Kidney epithelial cell (primary cell): Measurements from ENCODE around the gene MDM1. TPM values are rescaled to one million over a fixed set of nuclear protein-coding genes. Genes with fewer than 3 reads are reported as not detected.

Experiments used
- DNase-seq: peaks from one replicate; pipeline ENCODE4 v3.0.0-alpha.2; 2010; ENCODE audit warnings: low read depth
- H3K27me3 ChIP-seq: 2 replicates; pipeline ENCODE4 v1.6.0; 2011; ENCODE audit warnings: low read length; ENCODE audit not compliant: control insufficient read depth, insufficient read depth
- H3K36me3 ChIP-seq: 2 replicates; pipeline ENCODE4 v1.5.1; 2011; ENCODE audit warnings: low read length; ENCODE audit not compliant: control insufficient read depth, insufficient read depth
- H3K4me3 ChIP-seq: 2 replicates; pipeline ENCODE4 v1.5.1; 2011; ENCODE audit warnings: low read depth, mild to moderate bottlenecking, control low read depth, low read length
- CTCF ChIP-seq: IDR thresholded peaks from 2 replicates; pipeline ENCODE4 v1.5.1; 2011; ENCODE audit warnings: mild to moderate bottlenecking, moderate library complexity, low read length, control low read depth, inconsistent platforms; ENCODE audit not compliant: insufficient read depth, poor library complexity, severe bottlenecking
- total RNA-seq: library from RNA; depleted of rRNA; stranded (reverse); fragments of >200 nt; gene quantifications from 2 replicates; pipeline ENCODE4 v1.2.3, GENCODE V29; 2015

The MDM1 gene
- total RNA-seq, 1 donor from 2014 or later = 7.4 TPM

DNA sequence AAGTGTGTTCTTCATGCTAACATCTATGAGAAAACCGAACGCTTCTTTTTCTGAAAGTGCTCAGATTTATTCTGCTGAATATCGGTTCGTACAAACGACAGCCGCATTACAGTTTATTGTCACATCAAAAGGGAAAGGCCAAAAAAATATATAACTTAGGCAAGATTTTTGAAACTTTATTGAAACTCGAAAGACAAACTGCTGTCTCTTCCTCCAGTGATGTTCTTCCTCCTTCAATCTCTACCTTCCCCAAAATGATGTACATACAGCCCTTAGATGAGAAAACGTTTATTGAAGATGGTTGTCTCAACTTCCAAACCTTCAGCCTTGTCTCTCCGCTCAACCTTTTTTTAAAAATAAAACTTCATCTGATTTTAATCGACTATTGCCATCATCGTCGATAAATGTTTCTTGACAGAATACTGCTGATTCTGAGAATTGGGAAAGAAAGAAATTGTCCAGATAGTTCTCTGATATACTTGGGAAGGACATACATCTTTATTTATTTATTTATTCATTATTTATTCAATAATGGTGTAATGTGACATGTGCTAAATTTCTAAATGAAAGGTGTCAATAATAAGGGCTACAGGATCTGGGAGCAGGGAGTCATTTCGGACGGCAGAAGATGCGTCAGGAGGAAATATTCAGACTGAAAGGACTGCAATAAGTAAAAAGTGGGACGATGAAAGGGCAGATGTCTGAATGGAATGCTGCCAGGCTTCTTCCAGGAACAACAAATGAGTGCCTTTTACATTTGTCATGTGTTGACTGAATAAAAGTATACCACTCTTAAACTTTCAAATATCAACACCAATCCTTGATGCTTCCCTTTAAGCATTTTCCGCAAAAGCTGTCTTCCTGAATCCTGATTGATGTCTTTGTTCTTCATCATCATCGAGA is 817 bp upstream of the MDM1 start:
- no peaks in the 10 kb centered on the region for H3K27me3 ChIP-seq

DNA sequence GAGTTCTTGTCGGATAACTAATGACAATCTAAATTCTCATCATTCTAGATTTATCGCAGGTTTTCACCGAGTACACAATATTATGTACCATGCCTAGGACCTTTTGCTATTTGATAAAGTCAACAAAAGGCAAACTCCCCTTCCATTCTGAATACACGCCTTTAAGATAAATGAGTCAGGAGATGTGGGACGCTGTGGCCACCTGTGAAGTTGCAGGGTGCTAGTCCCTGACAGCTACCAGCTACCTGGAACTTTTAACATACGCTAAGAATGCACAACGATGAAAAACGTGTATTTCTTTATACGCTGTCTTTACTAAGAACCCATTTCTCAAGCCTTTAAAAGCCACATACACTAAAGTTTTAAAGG is 678 bp downstream of the MDM1 start:
- H3K36me3 ChIP-seq = no peaks in the 10 kb centered on the region
- no peaks in the 10 kb centered on the region for H3K27me3 ChIP-seq
- peak overlapping the region; percentile 73 for H3K4me3 ChIP-seq
- DNase-seq = no peak
- TF ChIP-seq CTCF = no peak

More for the DNA sequence above, 817 bp upstream of the MDM1 start:
- no peak for TF ChIP-seq CTCF
- DNase-seq = no peak
- Histone ChIP-seq H3K36me3 (no peaks in the 10 kb centered on the region), H3K4me3 (peak overlapping the region; percentile 73)

DNA sequence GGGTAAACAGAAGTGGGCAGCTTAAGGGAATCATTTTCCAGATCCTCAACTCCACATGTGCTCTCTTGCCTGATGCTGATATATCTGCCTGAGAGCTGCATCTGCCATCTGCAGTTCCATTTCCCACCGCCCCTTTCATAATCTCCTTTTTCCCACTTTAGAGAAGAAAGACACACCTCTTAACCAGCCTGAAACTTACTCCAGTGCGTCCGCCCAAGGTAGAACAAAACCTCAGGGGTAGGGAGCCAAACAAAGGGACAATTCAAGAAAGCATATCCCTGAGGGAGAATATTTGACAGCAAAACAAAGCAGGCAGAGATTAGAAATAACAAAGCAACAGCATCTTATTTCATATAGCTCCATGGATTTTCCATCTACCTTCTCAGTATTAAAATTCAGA is 4.3 kb downstream of the MDM1 start:
- Histone ChIP-seq H3K36me3 (no peaks in the 10 kb centered on the region), H3K27me3 (no peaks in the 10 kb centered on the region), H3K4me3 (no peak overlapping the region)
- no peak for DNase-seq
- TF ChIP-seq CTCF = no peak

DNA sequence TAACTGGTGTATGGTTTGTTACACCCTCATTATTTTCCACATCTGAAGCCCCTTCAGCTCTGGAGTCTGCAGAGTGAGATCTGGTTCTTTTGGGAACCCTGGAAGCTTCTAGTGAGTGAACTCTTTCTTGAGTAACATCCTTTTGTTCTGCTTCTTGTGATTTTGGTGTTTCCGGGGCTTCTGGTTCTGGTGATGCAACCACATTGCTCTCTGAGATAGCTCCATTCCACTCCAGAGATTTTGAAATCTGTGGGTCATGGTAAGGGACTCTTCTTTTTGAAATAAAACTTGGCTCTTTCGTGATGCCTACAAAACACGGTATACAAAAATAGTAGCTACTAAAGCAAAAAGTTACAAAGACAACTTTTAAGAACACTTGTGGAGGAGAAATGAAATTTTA is 5.4 kb downstream of the MDM1 start:
- no peaks in the 10 kb centered on the region for H3K27me3 ChIP-seq
- DNase-seq = no peak
- TF ChIP-seq CTCF = no peak
- H3K4me3 ChIP-seq = no peak overlapping the region
- no peaks in the 10 kb centered on the region for H3K36me3 ChIP-seq

GRCh38 chr12:68325966-68326365 is 6.2 kb downstream of the MDM1 start:
- TF ChIP-seq CTCF = no peak
- no peaks in the 10 kb centered on the region for H3K36me3 ChIP-seq
- H3K27me3 ChIP-seq = no peaks in the 10 kb centered on the region
- no peak for DNase-seq
- no peak overlapping the region for H3K4me3 ChIP-seq

DNA sequence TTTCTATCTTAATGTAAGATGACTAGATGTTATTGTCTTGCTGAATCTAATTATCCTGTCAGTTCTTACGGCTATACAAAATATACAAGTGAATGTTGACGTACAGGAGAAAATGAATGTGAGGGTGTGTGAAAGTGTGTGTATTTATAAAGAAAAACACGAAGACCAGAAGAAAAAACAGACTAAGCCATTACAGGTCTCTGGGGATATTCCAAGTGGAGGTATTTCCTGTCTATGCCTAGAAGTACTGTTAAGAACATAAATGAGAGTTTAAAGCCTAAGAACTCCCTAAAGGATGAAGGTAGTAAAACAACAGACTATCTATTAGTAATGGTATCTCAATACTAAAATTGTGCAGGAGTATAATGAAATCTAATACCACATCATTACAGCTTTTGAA is 7.6 kb downstream of the MDM1 start:
- no peak for TF ChIP-seq CTCF
- no peak for DNase-seq
- H3K36me3 ChIP-seq = no peaks in the 10 kb centered on the region
- no peak overlapping the region for H3K4me3 ChIP-seq
- no peaks in the 10 kb centered on the region for H3K27me3 ChIP-seq
